Caco-2 (cell line): Measurements from ENCODE around the gene KIAA1755. TPM values are rescaled to one million over a fixed set of nuclear protein-coding genes. Genes with fewer than 3 reads are reported as not detected.

Experiments
- BruUV-seq: library from RNA; stranded (reverse); fragments of 400-500 nt; replicated peaks from 2 replicates; lab custom pipeline; 2021; lab: Mats Ljungman, UMichigan
- CTCF ChIA-PET: fragments of 300-600 bp; sonication (Branson Sonifier 250); formaldehyde crosslinking; loops from one replicate; lab custom pipeline; 2022; ENCODE audit warnings: antibody characterized with exemption; lab: Charles Lee
- POLR2A ChIA-PET: fragments of 300-600 bp; sonication (Branson Sonifier 250); formaldehyde crosslinking; loops from one replicate; lab custom pipeline; 2022; ENCODE audit warnings: antibody characterized with exemption; lab: Charles Lee
- DNase-seq, 2 experiments: peaks; one replicate each; pipeline versions ENCODE4 v3.0.0 to v3.0.0-alpha.2; 2020 to 2022
- H3K27me3 ChIP-seq: replicated peaks from 2 replicates; pipeline ENCODE4 v1.6.0; 2011; ENCODE audit warnings: low read length; ENCODE audit not compliant: control insufficient read depth, insufficient read depth
- H3K36me3 ChIP-seq: 2 replicates; pipeline ENCODE4 v1.5.1; 2011; ENCODE audit warnings: low read length; ENCODE audit not compliant: control insufficient read depth, insufficient read depth
- H3K4me1 ChIP-seq: fragments of 250-450 bp; sonication (Bioruptor Pico); 2 replicates; pipeline ENCODE4 v1.5.1; 2020; ENCODE audit warnings: mild to moderate bottlenecking
- H3K4me3 ChIP-seq: 2 replicates; pipeline ENCODE4 v1.5.1; 2011; ENCODE audit warnings: low read depth, mild to moderate bottlenecking, control low read depth, low read length
- H3K9me3 ChIP-seq: fragments of 250-450 bp; sonication (Bioruptor Pico); 2 replicates; pipeline ENCODE4 v1.5.1; 2020; ENCODE audit warnings: mild to moderate bottlenecking, moderate library complexity
- H3K27ac Mint-ChIP-seq: one replicate; pipeline ENCODE4 v1.8.0; 2022; ENCODE audit warnings: mixed read lengths; ENCODE audit not compliant: unreplicated experiment
- H3K27me3 Mint-ChIP-seq: one replicate; pipeline ENCODE4 v1.8.0; 2022; ENCODE audit warnings: mixed read lengths; ENCODE audit not compliant: insufficient read depth, unreplicated experiment
- H3K36me3 Mint-ChIP-seq: one replicate; pipeline ENCODE4 v1.8.0; 2022; ENCODE audit warnings: mild to moderate bottlenecking, mixed read lengths; ENCODE audit not compliant: insufficient read depth, unreplicated experiment
- H3K4me1 Mint-ChIP-seq: one replicate; pipeline ENCODE4 v1.8.0; 2022; ENCODE audit warnings: low read depth, mixed read lengths; ENCODE audit not compliant: unreplicated experiment
- H3K4me3 Mint-ChIP-seq: one replicate; pipeline ENCODE4 v1.8.0; 2022; ENCODE audit warnings: mild to moderate bottlenecking, moderate library complexity, mixed read lengths; ENCODE audit not compliant: unreplicated experiment
- H3K9me3 Mint-ChIP-seq: one replicate; pipeline ENCODE4 v1.8.0; 2022; ENCODE audit warnings: mixed read lengths; ENCODE audit not compliant: unreplicated experiment
- CTCF ChIP-seq, 2 experiments: fragments of 200-600 bp in 1 of 2; IDR thresholded peaks; 1 replicate in 1 of 2; 2 replicates in 1 of 2; pipeline versions ENCODE4 v1.5.1 to v1.8.0; 2011 to 2022; ENCODE audit warnings: antibody characterized with exemption in 1 of 2, control low read depth in 1 of 2, inconsistent platforms in 1 of 2, low read depth in 1 of 2, low read length in 1 of 2, mild to moderate bottlenecking in 1 of 2, moderate library complexity in 1 of 2; ENCODE audit not compliant: insufficient read depth in 1 of 2, severe bottlenecking in 1 of 2, unreplicated experiment in 1 of 2
- intact Hi-C: fragments of 100-400 bp; cut with micrococcal nuclease; formaldehyde crosslinking; loops from one replicate; pipeline ENCODE4 v1.10.0; 2022; ENCODE audit not compliant: unreplicated experiment
- total RNA-seq: library from RNA; stranded (reverse); gene quantifications from 2 replicates; pipeline ENCODE4 v1.2.3, GENCODE V29; 2022

KIAA1755 gene
- total RNA-seq, 1 experiment from 2014 or later, result 0.20 TPM

GRCh38 chr20:38211200-38212097 is 49.1 kb downstream of the KIAA1755 start:
- ChIA-PET POLR2A (no interaction called here), CTCF (interaction anchor here (1.2 to 3.8 kb wide), 3 partner anchors 10 to 154 kb away, joined by 4 to 11 read pairs (median 11); no protein-coding TSS in a partner anchor)
- Mint-ChIP-seq H3K4me1 (no peaks in the 10 kb centered on the region), H3K4me3 (no peak overlapping the region), H3K27me3 (peaks cover 4% of the 10 kb centered on the region), H3K9me3 (peaks cover 6% of the 10 kb centered on the region), H3K36me3 (no peaks in the 10 kb centered on the region), H3K27ac (no peak overlapping the region)
- no peak for DNase-seq
- H3K4me3 ChIP-seq, result no peak overlapping the region
- no peaks in the 10 kb centered on the region for H3K27me3 ChIP-seq
- intact Hi-C loops, result no loop called here
- H3K9me3 ChIP-seq, result peaks cover 11% of the 10 kb centered on the region
- BruUV-seq, result no TSS peak
- no peaks in the 10 kb centered on the region for H3K4me1 ChIP-seq
- H3K36me3 ChIP-seq, result no peaks in the 10 kb centered on the region
- TF ChIP-seq CTCF (IDR thresholded peaks at IDR 0.05; ENCODE audit: insufficient read depth in 1 of 2, low read depth in 1 of 2, low read length in 1 of 2, severe bottlenecking in 1 of 2, unreplicated experiment in 1 of 2), result no peak

GRCh38 chr20:38210741-38211140 is 49.8 kb downstream of the KIAA1755 start:
- no peak for TF ChIP-seq CTCF (IDR thresholded peaks at IDR 0.05; ENCODE audit: insufficient read depth in 1 of 2, low read depth in 1 of 2, low read length in 1 of 2, severe bottlenecking in 1 of 2, unreplicated experiment in 1 of 2)
- H3K27me3 ChIP-seq, result no peaks in the 10 kb centered on the region
- DNase-seq, result peak in 1 of 2 experiments; percentile 47
- Mint-ChIP-seq H3K9me3 (peaks cover 10% of the 10 kb centered on the region), H3K4me1 (no peaks in the 10 kb centered on the region), H3K27ac (no peak overlapping the region), H3K27me3 (peaks cover 4% of the 10 kb centered on the region), H3K4me3 (no peak overlapping the region), H3K36me3 (no peaks in the 10 kb centered on the region)
- H3K9me3 ChIP-seq, result peaks cover 18% of the 10 kb centered on the region
- BruUV-seq, result no TSS peak
- H3K4me1 ChIP-seq, result no peaks in the 10 kb centered on the region
- intact Hi-C loops, result no loop called here
- H3K4me3 ChIP-seq, result no peak overlapping the region
- POLR2A ChIA-PET, result no interaction called here
- H3K36me3 ChIP-seq, result no peaks in the 10 kb centered on the region
- CTCF ChIA-PET, result interaction anchor here (3.8 kb wide), 1 partner anchor 153 kb away, joined by 11 read pairs; no protein-coding TSS in a partner anchor

- Mint-ChIP-seq H3K36me3 (no peaks in the 10 kb centered on the region), H3K4me1 (no peaks in the 10 kb centered on the region), H3K27me3 (peaks cover 6% of the 10 kb centered on the region), H3K27ac (no peak overlapping the region), H3K4me3 (no peak overlapping the region), H3K9me3 (peaks cover 10% of the 10 kb centered on the region)
- BruUV-seq, result no TSS peak
- CTCF ChIA-PET, result interaction anchor here (0.9 to 3.8 kb wide), 2 partner anchors 14 to 152 kb away, joined by 3 to 11 read pairs; no protein-coding TSS in a partner anchor
- POLR2A ChIA-PET, result no interaction called here
- intact Hi-C loops, result no loop called here
- H3K4me1 ChIP-seq, result no peaks in the 10 kb centered on the region
- DNase-seq, result peak in 1 of 2 experiments; percentile 35
- TF ChIP-seq CTCF (IDR thresholded peaks at IDR 0.05; ENCODE audit: insufficient read depth in 1 of 2, low read depth in 1 of 2, low read length in 1 of 2, severe bottlenecking in 1 of 2, unreplicated experiment in 1 of 2), result no peak
- H3K9me3 ChIP-seq, result peaks cover 19% of the 10 kb centered on the region
- H3K36me3 ChIP-seq, result no peaks in the 10 kb centered on the region
- no peaks in the 10 kb centered on the region for H3K27me3 ChIP-seq
- no peak overlapping the region for H3K4me3 ChIP-seq
Observed at GRCh38 chr20:38209736-38210405, 50.7 kb downstream of the KIAA1755 start.
